ENCODE data around the gene NTRK1.

- TF ChIP-seq POLR2A (IDR thresholded peaks at IDR 0.05) (no peak), CTCF (IDR thresholded peaks at IDR 0.05) (no peak)
Observed at GRCh38 chr1:156847591-156848460, 12.8 kb upstream of the NTRK1 start.
